CD4-positive, alpha-beta memory T cell (primary cell): ENCODE measurements around the gene TPM4. TPM values are rescaled to one million over a fixed set of nuclear protein-coding genes. Genes with fewer than 3 reads are reported as not detected.
"Not testable (repeated sequence)": the region's sequence is repeated elsewhere in the genome, so short reads cannot be mapped to it uniquely, and the experiment has no call there.

ENCODE experiments used
- CTCF ChIA-PET: fragments of 350-600 bp; sonication (Branson Sonifier 250); formaldehyde crosslinking; loops from one replicate; lab custom pipeline; 2021; ENCODE audit warnings: inconsistent platforms; ENCODE audit not compliant: partially characterized antibody; lab: Charles Lee
- POLR2A ChIA-PET: fragments of 350-600 bp; sonication (Branson Sonifier 250); formaldehyde crosslinking; loops from one replicate; lab custom pipeline; 2021; ENCODE audit not compliant: partially characterized antibody; lab: Charles Lee
- DNase-seq, 5 donors: peaks; one replicate each; pipeline versions ENCODE4 v3.0.0 to v3.0.0-alpha.2; 2020 to 2022; ENCODE audit warnings: mixed read lengths in 1 of 5
- H3K27ac ChIP-seq: one replicate; pipeline ENCODE4 v1.7.0; 2013; ENCODE audit warnings: low read depth, low read length
- H3K27me3 ChIP-seq: 2 replicates; pipeline ENCODE4 v1.7.0; 2013; ENCODE audit warnings: mild to moderate bottlenecking, low read length, moderate library complexity; ENCODE audit not compliant: insufficient read depth
- H3K36me3 ChIP-seq: 2 replicates; pipeline ENCODE4 v1.7.0; 2013; ENCODE audit warnings: mild to moderate bottlenecking, low read length, moderate library complexity; ENCODE audit not compliant: insufficient read depth
- H3K4me1 ChIP-seq: 2 replicates; pipeline ENCODE4 v1.7.0; 2013; ENCODE audit warnings: mild to moderate bottlenecking, low read length, moderate library complexity; ENCODE audit not compliant: insufficient read depth
- H3K4me3 ChIP-seq, 2 donors: one replicate each; pipeline ENCODE4 v1.7.0; 2013; ENCODE audit warnings: low read length in 2 of 2, mild to moderate bottlenecking in 1 of 2
- H3K9me3 ChIP-seq, 2 donors: one replicate each; pipeline ENCODE4 v1.7.0; 2013; ENCODE audit warnings: low read length in 2 of 2, control low read depth in 1 of 2; ENCODE audit not compliant: control insufficient read depth in 1 of 2
- H3K27ac Mint-ChIP-seq, 7 donors: one replicate each; pipeline ENCODE4 v1.8.0; 2020 to 2021; ENCODE audit warnings: mixed read lengths in 7 of 7, mild to moderate bottlenecking in 6 of 7, inconsistent platforms in 3 of 7, moderate library complexity in 3 of 7
- H3K27me3 Mint-ChIP-seq, 2 donors: one replicate each; pipeline ENCODE4 v1.8.0; 2020 to 2021; ENCODE audit warnings: mixed read lengths in 2 of 2
- H3K36me3 Mint-ChIP-seq, 2 donors: one replicate each; pipeline ENCODE4 v1.8.0; 2020 to 2021; ENCODE audit warnings: mixed read lengths in 2 of 2, inconsistent platforms in 1 of 2, mild to moderate bottlenecking in 1 of 2
- H3K4me1 Mint-ChIP-seq, 4 donors: one replicate each; pipeline ENCODE4 v1.8.0; 2020 to 2021; ENCODE audit warnings: mixed read lengths in 4 of 4, mild to moderate bottlenecking in 1 of 4
- H3K4me3 Mint-ChIP-seq, 8 donors: one replicate each; pipeline ENCODE4 v1.8.0; 2020 to 2021; ENCODE audit warnings: mixed read lengths in 8 of 8, mild to moderate bottlenecking in 7 of 8, moderate library complexity in 6 of 8, inconsistent platforms in 3 of 8
- H3K9me3 Mint-ChIP-seq, 8 donors: one replicate each; pipeline ENCODE4 v1.8.0; 2020 to 2021; ENCODE audit warnings: mixed read lengths in 8 of 8, mild to moderate bottlenecking in 5 of 8, inconsistent platforms in 3 of 8, moderate library complexity in 1 of 8
- intact Hi-C: fragments of 100-400 bp; cut with micrococcal nuclease; formaldehyde crosslinking; loops from one replicate; pipeline ENCODE4 v1.15.1; 2023
- polyA plus RNA-seq, 2 donors: library from polyadenylated mRNA; unstranded; fragments of 300-500 nt; fragmentation: Illumina TruSeq; gene quantifications; one replicate each; pipeline ENCODE4 v1.2.3, GENCODE V29; 2021
- total RNA-seq, 2 experiments: library from RNA; stranded (reverse); gene quantifications; one replicate each; pipeline ENCODE4 v1.2.3, GENCODE V29; 2021

Gene TPM4
- total RNA-seq (10 to 100 TPM; 94.7 to 96.8 TPM), polyA plus RNA-seq (100 to 1,000 TPM in 1 of 2 donors, 10 to 100 TPM in 1; 76.7 to 134 TPM)

DNA sequence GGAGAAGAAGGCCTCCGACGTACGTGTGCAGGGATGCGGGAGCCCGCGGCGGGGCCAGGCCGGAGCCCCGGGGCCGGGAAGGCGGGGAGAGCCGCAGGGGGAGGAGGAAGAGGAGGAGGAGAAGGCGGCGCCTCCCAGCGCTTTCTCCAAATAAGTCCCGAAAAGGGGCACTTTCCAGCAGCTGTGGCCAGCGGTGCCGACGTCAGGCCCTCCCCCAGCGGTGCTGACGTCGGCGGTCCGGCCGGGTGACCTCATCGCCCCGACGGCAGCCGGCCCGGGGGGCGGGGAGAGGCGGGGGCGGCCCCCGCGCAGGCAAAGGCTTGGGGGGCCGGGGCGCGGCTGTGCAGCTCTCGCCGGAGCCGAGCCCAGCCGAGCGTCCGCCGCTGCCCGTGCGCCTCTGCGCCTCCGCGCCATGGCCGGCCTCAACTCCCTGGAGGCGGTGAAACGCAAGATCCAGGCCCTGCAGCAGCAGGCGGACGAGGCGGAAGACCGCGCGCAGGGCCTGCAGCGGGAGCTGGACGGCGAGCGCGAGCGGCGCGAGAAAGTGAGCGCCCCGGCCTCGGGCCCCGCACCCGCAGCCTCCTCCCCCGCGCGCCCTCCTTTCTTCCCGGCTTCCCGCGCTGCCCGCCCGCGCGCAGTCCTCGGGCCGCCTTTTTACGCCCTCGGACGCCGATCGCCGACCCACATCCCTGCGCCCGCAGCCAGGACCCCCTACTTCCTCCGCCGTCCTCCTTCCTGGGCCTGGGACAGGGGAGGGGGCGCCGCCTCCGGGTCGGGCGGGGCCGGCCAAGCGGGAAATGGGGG, at the start of gene TPM4:
TPM4 (plus strand) TSS at position 342 of the 804 bp plus-strand sequence; CDS start at position 413, 71 bp downstream.
- Mint-ChIP-seq H3K27me3 (no peaks in the 10 kb centered on the region), H3K36me3 (peaks cover 11 to 31% of the 10 kb centered on the region in 2 donors), H3K4me1 (peaks cover 42 to 83% (median 59%) of the 10 kb centered on the region in 4 donors), H3K4me3 (peak within 1 kb of the TSS; percentile 83 to 92 (median 91)), H3K9me3 (peaks cover 0 to 4% (median 0%) of the 10 kb centered on the region in 8 donors), H3K27ac (peak within 1 kb of the TSS; percentile 91 to 100 (median 99))
- DNase-seq: peak; percentile 74 to 89 (median 76)
- POLR2A ChIA-PET: interaction anchor here (0.7 to 5.5 kb wide), 14 partner anchors 7 to 613 kb away, joined by 3 to 71 read pairs (median 4); partner anchors contain the start of genes FAM32A, HSH2D, KLF2 and RAB8A
- Histone ChIP-seq H3K36me3 (peaks cover 7% of the 10 kb centered on the region), H3K4me3 (peak within 1 kb of the TSS; percentile 55 to 85), H3K9me3 (no peaks in the 10 kb centered on the region), H3K27me3 (no peaks in the 10 kb centered on the region), H3K27ac (peak within 1 kb of the TSS; percentile 91), H3K4me1 (peaks cover 78% of the 10 kb centered on the region)
- CTCF ChIA-PET: interaction anchor here (1.1 to 9.6 kb wide), 4 partner anchors 9 to 109 kb away, joined by 3 to 145 read pairs (median 5); partner anchors contain the start of gene FAM32A
- intact Hi-C loops: loop anchor here (5.0 kb wide), 2 partner anchors 239 to 251 kb away; no protein-coding TSS in a partner anchor

DNA sequence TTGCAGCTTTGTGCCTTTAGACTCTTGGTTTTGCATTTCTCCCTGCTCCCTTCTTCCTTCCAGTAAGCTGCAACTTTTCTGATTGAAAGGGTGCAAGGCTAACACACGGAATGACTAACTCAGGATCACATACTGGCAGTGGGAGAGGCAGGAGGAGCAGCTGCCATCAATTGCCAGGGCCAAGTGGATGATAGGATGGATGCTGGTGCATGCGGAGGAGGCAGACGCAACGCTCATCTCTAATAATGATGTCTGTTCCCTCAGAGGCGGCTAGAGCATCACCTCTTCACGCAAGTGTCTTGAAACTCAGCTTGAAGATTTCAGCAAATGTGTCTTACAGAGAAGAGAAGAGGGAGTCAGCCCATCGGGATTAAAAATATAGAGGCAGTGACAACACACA, 49.5 kb upstream of the TPM4 start:
- Histone ChIP-seq H3K4me3 (no peak overlapping the region), H3K27ac (no peak overlapping the region), H3K4me1 (no peaks in the 10 kb centered on the region), H3K27me3 (no peaks in the 10 kb centered on the region), H3K9me3 (no peaks in the 10 kb centered on the region), H3K36me3 (no peaks in the 10 kb centered on the region)
- POLR2A ChIA-PET: no interaction called here
- CTCF ChIA-PET: no interaction called here
- H3K36me3 Mint-ChIP-seq: no peaks in the 10 kb centered on the region
- peak overlapping the region in 1 of 7 donors; percentile 66 for H3K27ac Mint-ChIP-seq
- intact Hi-C loops: no loop called here
- no peak overlapping the region for H3K4me3 Mint-ChIP-seq
- no peaks in the 10 kb centered on the region for H3K27me3 Mint-ChIP-seq
- no peaks in the 10 kb centered on the region for H3K9me3 Mint-ChIP-seq
- no peaks in the 10 kb centered on the region for H3K4me1 Mint-ChIP-seq
- no peak for DNase-seq

DNA sequence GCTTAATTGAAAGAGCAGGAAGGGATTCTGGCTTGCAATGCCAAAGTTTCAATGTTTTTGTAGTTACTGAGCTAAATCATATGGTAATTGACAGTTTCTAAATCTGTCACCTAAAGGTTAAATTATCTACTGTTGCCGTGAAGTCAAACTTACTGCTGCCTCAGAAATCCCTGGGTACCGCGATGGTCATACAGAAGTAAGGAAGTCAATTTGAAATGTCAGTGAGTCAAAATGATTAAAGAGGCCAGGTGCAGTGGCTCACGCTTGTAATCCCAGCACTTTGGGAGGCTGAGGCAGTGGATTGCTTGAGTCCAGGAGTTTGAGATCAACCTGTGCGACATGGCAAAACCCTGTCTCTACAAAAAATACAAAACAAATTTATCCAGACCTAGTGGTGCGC, 48.8 kb upstream of the TPM4 start:
- ChIA-PET POLR2A (no interaction called here), CTCF (no interaction called here)
- H3K4me1 Mint-ChIP-seq: no peaks in the 10 kb centered on the region
- H3K9me3 Mint-ChIP-seq: no peaks in the 10 kb centered on the region
- Histone ChIP-seq H3K9me3 (no peaks in the 10 kb centered on the region), H3K27ac (no peak overlapping the region), H3K36me3 (no peaks in the 10 kb centered on the region), H3K27me3 (no peaks in the 10 kb centered on the region), H3K4me1 (no peaks in the 10 kb centered on the region), H3K4me3 (no peak overlapping the region)
- no peak overlapping the region for H3K27ac Mint-ChIP-seq
- DNase-seq: no peak
- no peaks in the 10 kb centered on the region for H3K36me3 Mint-ChIP-seq
- intact Hi-C loops: no loop called here
- no peaks in the 10 kb centered on the region for H3K27me3 Mint-ChIP-seq
- no peak overlapping the region for H3K4me3 Mint-ChIP-seq

DNA sequence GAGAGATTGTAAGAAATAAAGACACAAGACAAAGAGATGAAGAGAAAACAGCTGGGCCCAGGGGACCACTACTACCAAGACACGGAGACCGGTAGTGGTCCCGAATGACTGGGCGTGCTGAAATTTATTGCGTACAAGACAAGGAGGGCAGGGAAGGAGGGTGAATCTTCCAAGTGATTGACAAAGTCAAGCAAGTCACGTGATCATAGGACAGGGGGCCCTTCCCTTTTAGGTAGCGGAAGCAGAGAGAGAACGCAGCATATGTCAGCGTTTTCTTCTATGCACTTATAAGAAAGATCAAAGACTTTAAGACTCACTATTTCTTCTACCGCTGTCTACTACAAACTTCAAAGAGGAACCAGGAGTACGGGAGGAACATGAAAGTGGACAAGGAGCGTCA, 46.1 kb upstream of the TPM4 start:
- H3K4me3 ChIP-seq, H3K27ac Mint-ChIP-seq, H3K4me1 ChIP-seq, H3K36me3 Mint-ChIP-seq, H3K9me3 Mint-ChIP-seq, POLR2A ChIA-PET, H3K9me3 ChIP-seq, H3K27me3 ChIP-seq, H3K27me3 Mint-ChIP-seq, intact Hi-C loops, H3K4me1 Mint-ChIP-seq, CTCF ChIA-PET, H3K27ac ChIP-seq, DNase-seq, H3K4me3 Mint-ChIP-seq, H3K36me3 ChIP-seq: not testable (repeated sequence)

GRCh38 chr19:16030964-16031871, 45.1 kb upstream of the TPM4 start:
- Histone ChIP-seq H3K27me3 (no peaks in the 10 kb centered on the region), H3K27ac (no peak overlapping the region), H3K4me1 (no peaks in the 10 kb centered on the region), H3K4me3 (no peak overlapping the region), H3K36me3 (no peaks in the 10 kb centered on the region), H3K9me3 (no peaks in the 10 kb centered on the region)
- no peak overlapping the region for H3K4me3 Mint-ChIP-seq
- peak overlapping the region in 1 of 7 donors; percentile 36 for H3K27ac Mint-ChIP-seq
- H3K9me3 Mint-ChIP-seq: no peaks in the 10 kb centered on the region
- DNase-seq: no peak
- intact Hi-C loops: no loop called here
- CTCF ChIA-PET: no interaction called here
- no peaks in the 10 kb centered on the region for H3K27me3 Mint-ChIP-seq
- no peaks in the 10 kb centered on the region for H3K4me1 Mint-ChIP-seq
- POLR2A ChIA-PET: no interaction called here
- H3K36me3 Mint-ChIP-seq: no peaks in the 10 kb centered on the region

DNA sequence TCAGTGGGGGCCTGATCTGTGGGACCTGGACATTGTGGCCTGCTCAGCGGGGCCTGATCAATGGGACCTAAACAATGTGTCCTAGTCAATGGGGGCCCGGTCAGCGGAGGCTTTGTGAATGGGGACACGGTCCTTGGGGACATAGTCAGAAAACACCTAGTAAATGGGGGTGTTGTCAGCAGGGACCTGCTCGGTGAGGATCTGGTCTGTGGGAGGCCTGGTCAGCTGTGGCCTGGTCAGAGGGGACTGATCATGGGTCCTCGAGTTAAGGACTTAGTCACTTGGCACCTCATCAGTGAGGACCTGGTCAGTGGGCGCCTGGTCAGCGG, 44.5 kb upstream of the TPM4 start:
- H3K9me3 ChIP-seq: no peaks in the 10 kb centered on the region
- POLR2A ChIA-PET: no interaction called here
- Mint-ChIP-seq H3K4me3 (no peak overlapping the region), H3K27me3 (no peaks in the 10 kb centered on the region), H3K27ac (no peak overlapping the region), H3K9me3 (no peaks in the 10 kb centered on the region), H3K36me3 (no peaks in the 10 kb centered on the region), H3K4me1 (no peaks in the 10 kb centered on the region)
- no peaks in the 10 kb centered on the region for H3K4me1 ChIP-seq
- CTCF ChIA-PET: no interaction called here
- H3K36me3 ChIP-seq: no peaks in the 10 kb centered on the region
- intact Hi-C loops: no loop called here
- no peaks in the 10 kb centered on the region for H3K27me3 ChIP-seq
- no peak for DNase-seq
- no peak overlapping the region for H3K27ac ChIP-seq
- H3K4me3 ChIP-seq: no peak overlapping the region

DNA sequence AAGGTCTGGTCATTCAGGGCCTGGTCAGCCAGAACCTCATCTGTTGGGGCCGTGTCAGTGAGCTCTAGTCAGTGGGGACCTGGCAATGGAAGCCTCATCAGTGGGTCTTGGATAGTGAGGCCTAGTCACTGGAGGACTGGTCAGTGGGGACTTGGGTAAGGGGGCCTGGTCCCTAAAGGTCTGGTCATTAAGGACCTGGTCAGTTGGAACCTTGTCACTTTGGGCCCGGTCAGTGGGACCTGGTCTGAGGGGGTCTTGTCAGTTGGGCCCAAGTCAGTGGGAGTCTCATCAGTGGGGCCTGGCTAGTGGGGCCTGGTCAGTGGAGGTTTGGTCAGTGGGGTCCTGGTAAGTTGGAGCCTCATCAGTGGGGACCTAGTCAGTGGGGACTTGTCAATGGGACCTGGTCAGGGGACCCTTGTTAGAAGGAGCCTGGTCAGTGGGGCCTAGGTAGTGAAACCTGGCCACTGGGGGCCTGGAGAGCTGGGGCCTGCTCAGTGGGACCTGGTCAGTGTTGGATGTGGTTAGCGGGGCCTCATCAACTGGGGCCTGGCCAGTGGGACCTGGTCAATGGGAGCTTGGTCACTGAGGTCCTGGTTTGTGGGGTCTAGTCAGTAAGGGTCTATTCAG, 43.7 kb upstream of the TPM4 start:
- H3K4me1 Mint-ChIP-seq: no peaks in the 10 kb centered on the region

More for the DNA sequence above, 43.7 kb upstream of the TPM4 start:
- intact Hi-C loops: no loop called here
- Histone ChIP-seq H3K4me3 (no peak overlapping the region), H3K27ac (no peak overlapping the region), H3K27me3 (no peaks in the 10 kb centered on the region), H3K4me1 (no peaks in the 10 kb centered on the region), H3K9me3 (no peaks in the 10 kb centered on the region), H3K36me3 (no peaks in the 10 kb centered on the region)
- Mint-ChIP-seq H3K36me3 (no peaks in the 10 kb centered on the region), H3K9me3 (no peaks in the 10 kb centered on the region), H3K4me3 (no peak overlapping the region), H3K27me3 (no peaks in the 10 kb centered on the region), H3K27ac (no peak overlapping the region)
- DNase-seq: no peak
- ChIA-PET CTCF (no interaction called here), POLR2A (no interaction called here)
